Hepatocyte (in vitro differentiated cells): Measurements from ENCODE around the gene RABGAP1L.

Experiments
- CTCF ChIP-seq: fragments of 200-600 bp; sonication (generic); IDR thresholded peaks from 2 replicates; pipeline ENCODE4 v1.5.1; 2016; ENCODE audit warnings: antibody characterized with exemption, mild to moderate bottlenecking; ENCODE audit not compliant: poor library complexity
- EZH2 ChIP-seq: fragments of 200-600 bp; sonication (generic); IDR thresholded peaks from 2 replicates; pipeline ENCODE4 v1.6.1; 2016; ENCODE audit warnings: antibody characterized with exemption, mild to moderate bottlenecking, borderline replicate concordance
- EZH2phosphoT487 ChIP-seq: fragments of 200-600 bp; sonication (generic); IDR thresholded peaks from one replicate; pipeline ENCODE4 v1.6.1; 2018; ENCODE audit warnings: antibody characterized with exemption, mild to moderate bottlenecking, low read depth, moderate library complexity; ENCODE audit not compliant: unreplicated experiment, severe bottlenecking

DNA sequence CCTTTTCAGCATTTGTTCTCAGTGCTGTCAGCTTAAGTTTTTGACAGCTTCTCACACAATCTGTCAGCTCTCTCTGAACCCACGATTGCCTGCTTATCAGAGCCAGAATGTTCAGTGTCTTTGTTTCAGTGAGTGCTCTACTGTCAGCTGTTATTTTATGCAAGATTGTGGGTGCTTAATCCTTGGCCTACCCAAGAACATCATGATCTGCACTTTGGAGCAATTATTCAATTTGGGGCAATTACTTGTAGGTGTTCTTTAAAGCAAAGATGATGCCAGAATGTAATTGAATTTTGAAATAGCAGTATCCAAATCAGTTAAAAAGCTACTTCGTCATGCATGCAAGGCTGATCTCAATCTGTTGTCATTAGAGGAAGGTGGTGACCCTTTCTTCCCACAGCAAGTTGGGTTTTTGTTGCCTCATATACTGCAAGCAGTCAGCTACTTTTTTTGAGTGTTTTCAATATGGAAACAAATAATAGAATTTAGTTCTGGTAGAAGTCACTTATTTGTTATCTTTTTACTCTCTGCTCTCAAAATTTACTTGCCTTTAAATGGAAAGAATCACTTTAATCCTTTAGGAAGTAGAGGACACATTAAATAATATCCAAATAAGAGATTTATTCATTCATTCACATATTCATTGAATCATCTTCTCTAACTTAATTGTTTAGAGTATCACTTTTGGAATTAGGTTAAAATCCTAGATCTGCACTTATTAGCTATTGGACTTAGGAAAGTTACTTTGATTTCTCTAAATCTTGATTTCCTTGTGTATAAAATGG lies 586.9 kb downstream of the RABGAP1L start:
- TF ChIP-seq CTCF (no peak), EZH2 (no peak), EZH2phosphoT487 (no peak)
